HEK293 (cell line): ENCODE data around the gene ANXA8.

ENCODE experiments used
- CTCF ChIA-PET: fragments of 350-600 bp; formaldehyde crosslinking; extraction: SDS; loops from one replicate; lab custom pipeline; 2021; ENCODE audit warnings: antibody characterized with exemption; lab: Yijun Ruan, JAX
- POLR2A ChIA-PET: fragments of 300-600 bp; formaldehyde crosslinking; extraction: SDS; loops from one replicate; lab custom pipeline; 2020; ENCODE audit warnings: antibody characterized with exemption, inconsistent platforms; lab: Yijun Ruan, JAX
- H3K27ac ChIP-seq: fragments of 200-500 bp; sonication (Bioruptor generic); 2 replicates; pipeline ENCODE4 v1.5.1; 2014; ENCODE audit warnings: low read depth, low read length, control low read depth, inconsistent platforms; ENCODE audit errors: extremely low read depth
- H3K36me3 ChIP-seq, 2 experiments: fragments of 200-500 bp in 1 of 2; sonication (Bioruptor generic) in 1 of 2; 1 replicate in 1 of 2; 2 replicates in 1 of 2; pipeline ENCODE4 v1.5.1; 2014 to 2017; ENCODE audit warnings: inconsistent platforms in 2 of 2, low read length in 2 of 2; ENCODE audit not compliant: control insufficient read depth in 2 of 2, insufficient read depth in 1 of 2
- H3K4me1 ChIP-seq: fragments of 200-500 bp; sonication (Bioruptor generic); 2 replicates; pipeline ENCODE4 v1.5.1; 2014; ENCODE audit warnings: mild to moderate bottlenecking, low read length, inconsistent platforms; ENCODE audit not compliant: control insufficient read depth, insufficient read depth
- H3K4me3 ChIP-seq: 2 replicates; pipeline ENCODE4 v1.5.1; 2011; ENCODE audit warnings: low read depth, mild to moderate bottlenecking, control low read depth, low read length, moderate library complexity
- H3K9me3 ChIP-seq: fragments of 200-500 bp; sonication (Bioruptor generic); 2 replicates; pipeline ENCODE4 v1.5.1; 2014; ENCODE audit warnings: low read depth, low read length, inconsistent platforms; ENCODE audit not compliant: control insufficient read depth, insufficient read depth
- BCL11A ChIP-seq: fragments of 450-650 bp; formaldehyde crosslinking; IDR thresholded peaks from 2 replicates; pipeline ENCODE4 v1.5.1; 2016; ENCODE audit warnings: low read depth, missing biosample characterization, missing genetic modification characterization
- EGR2 ChIP-seq: fragments of 450-650 bp; formaldehyde crosslinking; IDR thresholded peaks from 2 replicates; pipeline ENCODE4 v1.5.1; 2016; ENCODE audit warnings: low read depth, missing biosample characterization, missing genetic modification characterization
- GLIS2 ChIP-seq: fragments of 450-650 bp; formaldehyde crosslinking; IDR thresholded peaks from 2 replicates; pipeline ENCODE4 v1.5.1; 2016; ENCODE audit warnings: missing biosample characterization, missing genetic modification characterization
- SALL2 ChIP-seq: fragments of 450-650 bp; formaldehyde crosslinking; IDR thresholded peaks from 2 replicates; pipeline ENCODE4 v1.5.0; 2017; ENCODE audit warnings: missing biosample characterization, mild to moderate bottlenecking, missing genetic modification characterization, borderline replicate concordance
- ZBTB20 ChIP-seq: fragments of 450-650 bp; formaldehyde crosslinking; IDR thresholded peaks from 2 replicates; pipeline ENCODE4 v1.5.1; 2016; ENCODE audit warnings: missing biosample characterization, missing genetic modification characterization
- ZBTB8A ChIP-seq: fragments of 450-650 bp; formaldehyde crosslinking; IDR thresholded peaks from 2 replicates; pipeline ENCODE4 v1.5.1; 2016; ENCODE audit warnings: missing biosample characterization, missing genetic modification characterization
- ZFHX2 ChIP-seq: fragments of 450-650 bp; formaldehyde crosslinking; conservative IDR thresholded peaks from 2 replicates; pipeline ENCODE4 v1.5.1; 2016; ENCODE audit warnings: missing biosample characterization, missing genetic modification characterization
- ZFP41 ChIP-seq: fragments of 450-650 bp; formaldehyde crosslinking; IDR thresholded peaks from 2 replicates; pipeline ENCODE4 v1.5.1; 2016; ENCODE audit warnings: missing biosample characterization, missing genetic modification characterization, borderline replicate concordance
- ZIC2 ChIP-seq: fragments of 450-650 bp; formaldehyde crosslinking; IDR thresholded peaks from 2 replicates; pipeline ENCODE4 v1.5.1; 2016; ENCODE audit warnings: missing biosample characterization, missing genetic modification characterization
- ZNF394 ChIP-seq: fragments of 450-650 bp; formaldehyde crosslinking; IDR thresholded peaks from 2 replicates; pipeline ENCODE4 v1.5.1; 2016; ENCODE audit warnings: missing biosample characterization, missing genetic modification characterization, mild to moderate bottlenecking, moderate library complexity, borderline replicate concordance
- ZNF514 ChIP-seq: fragments of 450-650 bp; formaldehyde crosslinking; IDR thresholded peaks from 2 replicates; pipeline ENCODE4 v1.5.1; 2016; ENCODE audit warnings: missing biosample characterization, missing genetic modification characterization
- ZNF585B ChIP-seq: fragments of 450-650 bp; formaldehyde crosslinking; IDR thresholded peaks from 2 replicates; pipeline ENCODE4 v1.5.1; 2016; ENCODE audit warnings: missing biosample characterization, missing genetic modification characterization
- ZNF596 ChIP-seq: fragments of 450-650 bp; IDR thresholded peaks from 2 replicates; pipeline ENCODE4 v1.5.0; 2018; ENCODE audit warnings: missing biosample characterization, mild to moderate bottlenecking, missing genetic modification characterization, moderate library complexity
- ZNF664 ChIP-seq: fragments of 450-650 bp; formaldehyde crosslinking; IDR thresholded peaks from 2 replicates; pipeline ENCODE4 v1.5.1; 2016; ENCODE audit warnings: missing biosample characterization, missing genetic modification characterization
- ZNF677 ChIP-seq: fragments of 450-650 bp; IDR thresholded peaks from 2 replicates; pipeline ENCODE4 v1.5.0; 2018; ENCODE audit warnings: missing biosample characterization, mild to moderate bottlenecking, missing genetic modification characterization, moderate library complexity
- ZNF843 ChIP-seq: fragments of 450-650 bp; formaldehyde crosslinking; IDR thresholded peaks from 2 replicates; pipeline ENCODE4 v1.5.1; 2016; ENCODE audit warnings: missing biosample characterization, missing genetic modification characterization
- TF ChIP-seq, protein P1 (sequence below): fragments of 450-650 bp; formaldehyde crosslinking; IDR thresholded peaks from 2 replicates; pipeline ENCODE4 v1.5.1; 2016; ENCODE audit warnings: missing biosample characterization, missing genetic modification characterization, borderline replicate concordance
- TF ChIP-seq, protein P2 (sequence below): fragments of 450-650 bp; formaldehyde crosslinking; IDR thresholded peaks from 2 replicates; pipeline ENCODE4 v1.5.1; 2016; ENCODE audit warnings: missing biosample characterization, missing genetic modification characterization, low read depth
- TF ChIP-seq, protein P3 (sequence below): fragments of 450-650 bp; formaldehyde crosslinking; IDR thresholded peaks from 2 replicates; pipeline ENCODE4 v1.5.1; 2016; ENCODE audit warnings: missing biosample characterization, missing genetic modification characterization
- TF ChIP-seq, protein P4 (sequence below): fragments of 450-650 bp; formaldehyde crosslinking; IDR thresholded peaks from 2 replicates; pipeline ENCODE4 v1.5.1; 2016; ENCODE audit warnings: missing biosample characterization, missing genetic modification characterization
- TF ChIP-seq, protein P5 (sequence below): fragments of 450-650 bp; formaldehyde crosslinking; IDR thresholded peaks from 2 replicates; pipeline ENCODE4 v1.5.1; 2016; ENCODE audit warnings: missing biosample characterization, missing genetic modification characterization

ANXA8 gene

DNA sequence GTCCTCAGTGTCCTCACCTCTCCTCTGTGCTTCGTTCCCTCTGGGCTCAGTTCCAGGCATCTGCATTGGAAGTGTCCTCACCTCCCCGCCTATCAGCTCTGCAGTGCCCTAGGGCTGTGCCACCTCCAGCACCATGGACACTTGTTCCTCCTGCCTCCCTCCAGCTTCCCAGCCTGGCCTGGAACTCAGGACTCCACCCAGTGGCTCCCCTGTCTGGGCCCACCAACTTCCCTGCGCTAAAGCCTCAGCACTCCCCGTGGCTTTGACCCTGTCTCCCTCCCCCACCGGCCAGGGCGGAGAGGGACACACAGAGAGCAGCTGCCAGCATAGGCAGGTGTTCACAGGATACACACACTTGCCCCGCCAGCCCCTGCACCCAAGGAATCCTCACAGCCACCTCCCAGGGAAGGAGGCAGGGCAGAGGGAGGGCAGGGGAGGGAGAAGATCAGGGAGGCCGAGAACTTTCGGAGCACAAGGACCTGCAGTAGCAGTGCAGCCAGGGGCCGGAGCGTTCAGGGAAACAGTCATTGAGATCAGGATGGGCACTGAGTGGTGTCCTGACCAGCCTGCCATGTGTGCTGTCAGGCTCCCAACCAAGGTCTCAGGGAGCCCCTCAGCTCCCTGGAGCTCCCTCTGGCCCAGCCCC lies 31.3 kb downstream of the ANXA8 start:
- no peaks in the 10 kb centered on the region for H3K4me1 ChIP-seq
- TF ChIP-seq, protein P1, sequence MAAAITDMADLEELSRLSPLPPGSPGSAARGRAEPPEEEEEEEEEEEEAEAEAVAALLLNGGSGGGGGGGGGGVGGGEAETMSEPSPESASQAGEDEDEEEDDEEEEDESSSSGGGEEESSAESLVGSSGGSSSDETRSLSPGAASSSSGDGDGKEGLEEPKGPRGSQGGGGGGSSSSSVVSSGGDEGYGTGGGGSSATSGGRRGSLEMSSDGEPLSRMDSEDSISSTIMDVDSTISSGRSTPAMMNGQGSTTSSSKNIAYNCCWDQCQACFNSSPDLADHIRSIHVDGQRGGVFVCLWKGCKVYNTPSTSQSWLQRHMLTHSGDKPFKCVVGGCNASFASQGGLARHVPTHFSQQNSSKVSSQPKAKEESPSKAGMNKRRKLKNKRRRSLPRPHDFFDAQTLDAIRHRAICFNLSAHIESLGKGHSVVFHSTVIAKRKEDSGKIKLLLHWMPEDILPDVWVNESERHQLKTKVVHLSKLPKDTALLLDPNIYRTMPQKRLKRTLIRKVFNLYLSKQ (tag by site-specific recombination), result no peak
- TF ChIP-seq ZFHX2 (0 out of 2 replicates have a peak, but pooled peaks have one; percentile 1), ZNF596 (no peak), SALL2 (tag by site-specific recombination) (no peak), ZIC2 (tag by site-specific recombination) (peak; percentile 25; the same call in 1 of the 2 replicates)
- TF ChIP-seq, protein P2, sequence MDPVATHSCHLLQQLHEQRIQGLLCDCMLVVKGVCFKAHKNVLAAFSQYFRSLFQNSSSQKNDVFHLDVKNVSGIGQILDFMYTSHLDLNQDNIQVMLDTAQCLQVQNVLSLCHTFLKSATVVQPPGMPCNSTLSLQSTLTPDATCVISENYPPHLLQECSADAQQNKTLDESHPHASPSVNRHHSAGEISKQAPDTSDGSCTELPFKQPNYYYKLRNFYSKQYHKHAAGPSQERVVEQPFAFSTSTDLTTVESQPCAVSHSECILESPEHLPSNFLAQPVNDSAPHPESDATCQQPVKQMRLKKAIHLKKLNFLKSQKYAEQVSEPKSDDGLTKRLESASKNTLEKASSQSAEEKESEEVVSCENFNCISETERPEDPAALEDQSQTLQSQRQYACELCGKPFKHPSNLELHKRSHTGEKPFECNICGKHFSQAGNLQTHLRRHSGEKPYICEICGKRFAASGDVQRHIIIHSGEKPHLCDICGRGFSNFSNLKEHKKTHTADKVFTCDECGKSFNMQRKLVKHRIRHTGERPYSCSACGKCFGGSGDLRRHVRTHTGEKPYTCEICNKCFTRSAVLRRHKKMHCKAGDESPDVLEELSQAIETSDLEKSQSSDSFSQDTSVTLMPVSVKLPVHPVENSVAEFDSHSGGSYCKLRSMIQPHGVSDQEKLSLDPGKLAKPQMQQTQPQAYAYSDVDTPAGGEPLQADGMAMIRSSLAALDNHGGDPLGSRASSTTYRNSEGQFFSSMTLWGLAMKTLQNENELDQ (tag by site-specific recombination), result no peak
- TF ChIP-seq, protein P3, sequence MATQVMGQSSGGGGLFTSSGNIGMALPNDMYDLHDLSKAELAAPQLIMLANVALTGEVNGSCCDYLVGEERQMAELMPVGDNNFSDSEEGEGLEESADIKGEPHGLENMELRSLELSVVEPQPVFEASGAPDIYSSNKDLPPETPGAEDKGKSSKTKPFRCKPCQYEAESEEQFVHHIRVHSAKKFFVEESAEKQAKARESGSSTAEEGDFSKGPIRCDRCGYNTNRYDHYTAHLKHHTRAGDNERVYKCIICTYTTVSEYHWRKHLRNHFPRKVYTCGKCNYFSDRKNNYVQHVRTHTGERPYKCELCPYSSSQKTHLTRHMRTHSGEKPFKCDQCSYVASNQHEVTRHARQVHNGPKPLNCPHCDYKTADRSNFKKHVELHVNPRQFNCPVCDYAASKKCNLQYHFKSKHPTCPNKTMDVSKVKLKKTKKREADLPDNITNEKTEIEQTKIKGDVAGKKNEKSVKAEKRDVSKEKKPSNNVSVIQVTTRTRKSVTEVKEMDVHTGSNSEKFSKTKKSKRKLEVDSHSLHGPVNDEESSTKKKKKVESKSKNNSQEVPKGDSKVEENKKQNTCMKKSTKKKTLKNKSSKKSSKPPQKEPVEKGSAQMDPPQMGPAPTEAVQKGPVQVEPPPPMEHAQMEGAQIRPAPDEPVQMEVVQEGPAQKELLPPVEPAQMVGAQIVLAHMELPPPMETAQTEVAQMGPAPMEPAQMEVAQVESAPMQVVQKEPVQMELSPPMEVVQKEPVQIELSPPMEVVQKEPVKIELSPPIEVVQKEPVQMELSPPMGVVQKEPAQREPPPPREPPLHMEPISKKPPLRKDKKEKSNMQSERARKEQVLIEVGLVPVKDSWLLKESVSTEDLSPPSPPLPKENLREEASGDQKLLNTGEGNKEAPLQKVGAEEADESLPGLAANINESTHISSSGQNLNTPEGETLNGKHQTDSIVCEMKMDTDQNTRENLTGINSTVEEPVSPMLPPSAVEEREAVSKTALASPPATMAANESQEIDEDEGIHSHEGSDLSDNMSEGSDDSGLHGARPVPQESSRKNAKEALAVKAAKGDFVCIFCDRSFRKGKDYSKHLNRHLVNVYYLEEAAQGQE (tag by site-specific recombination), result peak; percentile 51; the same call in 1 of the 2 replicates
- TF ChIP-seq, all 188 proteins: peak for 3
- Histone ChIP-seq H3K27ac (no peak overlapping the region), H3K36me3 (no peaks in the 10 kb centered on the region), H3K4me3 (no peak overlapping the region), H3K9me3 (no peaks in the 10 kb centered on the region)
- ChIA-PET CTCF (interaction anchor here (1.5 kb wide), 1 partner anchor 112 kb away, joined by 3 read pairs; no protein-coding TSS in a partner anchor), POLR2A (no interaction called here)

DNA sequence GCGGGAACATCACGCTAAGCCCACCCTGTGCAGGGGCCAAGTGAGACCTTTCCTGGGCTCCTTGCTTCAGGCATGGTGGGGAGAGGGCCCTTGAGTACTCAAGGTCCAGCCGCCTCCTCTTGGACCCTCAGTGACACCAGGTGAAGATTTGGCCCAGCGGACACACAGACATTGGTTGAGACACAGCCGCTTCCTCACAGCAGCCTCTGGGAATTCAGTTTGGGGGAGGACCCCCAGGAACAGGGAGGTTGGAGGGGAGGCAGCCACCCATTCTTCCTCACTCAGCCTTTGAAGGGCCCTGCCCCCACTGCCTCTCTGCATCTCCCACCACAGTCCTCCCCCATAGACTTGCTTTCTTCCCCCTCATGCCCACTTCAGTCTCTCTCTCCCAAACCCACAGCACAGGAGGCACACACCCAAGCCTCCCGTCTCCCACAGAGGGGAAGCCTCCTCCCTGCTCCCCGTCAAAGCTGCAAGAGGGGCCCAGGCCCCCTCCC lies 31.9 kb downstream of the ANXA8 start:
- Histone ChIP-seq H3K36me3 (no peaks in the 10 kb centered on the region), H3K27ac (no peak overlapping the region), H3K4me3 (no peak overlapping the region), H3K4me1 (no peaks in the 10 kb centered on the region), H3K9me3 (no peaks in the 10 kb centered on the region)
- TF ChIP-seq, protein P4, sequence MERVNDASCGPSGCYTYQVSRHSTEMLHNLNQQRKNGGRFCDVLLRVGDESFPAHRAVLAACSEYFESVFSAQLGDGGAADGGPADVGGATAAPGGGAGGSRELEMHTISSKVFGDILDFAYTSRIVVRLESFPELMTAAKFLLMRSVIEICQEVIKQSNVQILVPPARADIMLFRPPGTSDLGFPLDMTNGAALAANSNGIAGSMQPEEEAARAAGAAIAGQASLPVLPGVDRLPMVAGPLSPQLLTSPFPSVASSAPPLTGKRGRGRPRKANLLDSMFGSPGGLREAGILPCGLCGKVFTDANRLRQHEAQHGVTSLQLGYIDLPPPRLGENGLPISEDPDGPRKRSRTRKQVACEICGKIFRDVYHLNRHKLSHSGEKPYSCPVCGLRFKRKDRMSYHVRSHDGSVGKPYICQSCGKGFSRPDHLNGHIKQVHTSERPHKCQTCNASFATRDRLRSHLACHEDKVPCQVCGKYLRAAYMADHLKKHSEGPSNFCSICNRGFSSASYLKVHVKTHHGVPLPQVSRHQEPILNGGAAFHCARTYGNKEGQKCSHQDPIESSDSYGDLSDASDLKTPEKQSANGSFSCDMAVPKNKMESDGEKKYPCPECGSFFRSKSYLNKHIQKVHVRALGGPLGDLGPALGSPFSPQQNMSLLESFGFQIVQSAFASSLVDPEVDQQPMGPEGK, result no peak
- no peak for TF ChIP-seq ZBTB20
- TF ChIP-seq EGR2, result peak; percentile 82
- TF ChIP-seq ZIC2 (tag by site-specific recombination), result no peak
- no peak for TF ChIP-seq ZNF394 (tag by site-specific recombination)
- peak; percentile 39; the same call in 1 of the 2 replicates for TF ChIP-seq ZFHX2
- no peak for TF ChIP-seq GLIS2 (tag by site-specific recombination)
- TF ChIP-seq ZNF677 (tag by site-specific recombination), result no peak
- TF ChIP-seq ZBTB8A (tag by site-specific recombination), result no peak
- TF ChIP-seq BCL11A (tag by site-specific recombination), result no peak
- no peak for TF ChIP-seq ZNF514 (tag by site-specific recombination)
- TF ChIP-seq ZNF585B, result no peak
- no peak for TF ChIP-seq ZNF664 (tag by site-specific recombination)
- TF ChIP-seq ZNF843 (tag by site-specific recombination), result no peak
- TF ChIP-seq, protein P5, sequence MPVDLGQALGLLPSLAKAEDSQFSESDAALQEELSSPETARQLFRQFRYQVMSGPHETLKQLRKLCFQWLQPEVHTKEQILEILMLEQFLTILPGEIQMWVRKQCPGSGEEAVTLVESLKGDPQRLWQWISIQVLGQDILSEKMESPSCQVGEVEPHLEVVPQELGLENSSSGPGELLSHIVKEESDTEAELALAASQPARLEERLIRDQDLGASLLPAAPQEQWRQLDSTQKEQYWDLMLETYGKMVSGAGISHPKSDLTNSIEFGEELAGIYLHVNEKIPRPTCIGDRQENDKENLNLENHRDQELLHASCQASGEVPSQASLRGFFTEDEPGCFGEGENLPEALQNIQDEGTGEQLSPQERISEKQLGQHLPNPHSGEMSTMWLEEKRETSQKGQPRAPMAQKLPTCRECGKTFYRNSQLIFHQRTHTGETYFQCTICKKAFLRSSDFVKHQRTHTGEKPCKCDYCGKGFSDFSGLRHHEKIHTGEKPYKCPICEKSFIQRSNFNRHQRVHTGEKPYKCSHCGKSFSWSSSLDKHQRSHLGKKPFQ (tag by site-specific recombination), result no peak
- no peak for TF ChIP-seq ZFP41 (tag by site-specific recombination)
- POLR2A ChIA-PET, result no interaction called here
- CTCF ChIA-PET, result interaction anchor here (1.5 kb wide), 1 partner anchor 111 kb away, joined by 3 read pairs; no protein-coding TSS in a partner anchor
